NCI-H146 treated with DMSO at 0.1 percent for 48 hours (cell line): ENCODE data around the gene DGKZ.
A peak's percentile ranks its signal among the peaks of the same experiment; 100 is the strongest.
"Not testable (repeated sequence)": the region's sequence is repeated elsewhere in the genome, so short reads cannot be mapped to it uniquely, and the experiment has no call there.

Experiments
- DNase-seq: peaks from one replicate; lab custom pipeline; 2025; ENCODE audit not compliant: unreplicated experiment; lab: John Stamatoyannopoulos, UW

DGKZ gene, protein sequence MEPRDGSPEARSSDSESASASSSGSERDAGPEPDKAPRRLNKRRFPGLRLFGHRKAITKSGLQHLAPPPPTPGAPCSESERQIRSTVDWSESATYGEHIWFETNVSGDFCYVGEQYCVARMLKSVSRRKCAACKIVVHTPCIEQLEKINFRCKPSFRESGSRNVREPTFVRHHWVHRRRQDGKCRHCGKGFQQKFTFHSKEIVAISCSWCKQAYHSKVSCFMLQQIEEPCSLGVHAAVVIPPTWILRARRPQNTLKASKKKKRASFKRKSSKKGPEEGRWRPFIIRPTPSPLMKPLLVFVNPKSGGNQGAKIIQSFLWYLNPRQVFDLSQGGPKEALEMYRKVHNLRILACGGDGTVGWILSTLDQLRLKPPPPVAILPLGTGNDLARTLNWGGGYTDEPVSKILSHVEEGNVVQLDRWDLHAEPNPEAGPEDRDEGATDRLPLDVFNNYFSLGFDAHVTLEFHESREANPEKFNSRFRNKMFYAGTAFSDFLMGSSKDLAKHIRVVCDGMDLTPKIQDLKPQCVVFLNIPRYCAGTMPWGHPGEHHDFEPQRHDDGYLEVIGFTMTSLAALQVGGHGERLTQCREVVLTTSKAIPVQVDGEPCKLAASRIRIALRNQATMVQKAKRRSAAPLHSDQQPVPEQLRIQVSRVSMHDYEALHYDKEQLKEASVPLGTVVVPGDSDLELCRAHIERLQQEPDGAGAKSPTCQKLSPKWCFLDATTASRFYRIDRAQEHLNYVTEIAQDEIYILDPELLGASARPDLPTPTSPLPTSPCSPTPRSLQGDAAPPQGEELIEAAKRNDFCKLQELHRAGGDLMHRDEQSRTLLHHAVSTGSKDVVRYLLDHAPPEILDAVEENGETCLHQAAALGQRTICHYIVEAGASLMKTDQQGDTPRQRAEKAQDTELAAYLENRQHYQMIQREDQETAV

GRCh38 chr11:46346886-46347636, at the start of gene DGKZ:
TSS of gene DGKZ (plus strand) at chr11:46347463. CDS start at chr11:46347660, 197 bp downstream.
- peak; percentile 35 for DNase-seq

DNA sequence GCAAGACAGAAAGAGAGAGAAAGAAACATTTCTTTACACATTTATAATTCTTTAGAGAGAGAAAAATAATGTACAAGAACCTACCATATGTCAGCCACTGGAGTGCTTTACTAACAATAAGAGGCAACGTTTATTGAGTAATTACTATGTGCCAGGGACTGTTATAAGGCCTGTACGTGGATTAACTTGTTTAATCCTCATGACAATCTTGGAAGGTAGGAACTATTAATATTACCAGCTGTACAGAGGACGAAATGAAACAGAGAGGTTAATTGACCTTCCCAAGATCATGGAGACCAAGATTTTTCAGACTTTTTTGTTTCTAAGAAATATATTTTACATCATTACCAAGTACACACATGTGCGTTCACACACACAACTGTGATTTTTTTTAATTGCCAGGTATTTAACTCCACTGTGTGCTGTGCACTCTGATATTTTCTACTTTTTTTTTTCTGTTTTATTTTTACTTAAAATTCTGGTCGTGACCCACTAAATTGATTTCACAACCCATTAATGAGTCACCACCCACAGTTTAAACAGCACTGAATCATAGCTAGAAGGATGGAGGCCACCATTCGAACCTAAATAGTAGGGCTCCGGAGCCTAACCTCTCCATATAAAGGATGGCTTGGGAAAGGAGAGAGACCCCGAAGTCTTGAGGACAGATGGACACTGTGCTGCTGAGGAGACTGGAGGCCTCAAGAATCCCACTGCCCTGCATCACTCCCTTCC, 48.4 kb upstream of the DGKZ start:
- DNase-seq, result no peak

- DNase-seq, result no peak
These were observed 47.8 kb upstream of the DGKZ start for GRCh38 chr11:46299451-46299961.

- DNase-seq, result no peak
These were observed 47.0 kb upstream of the DGKZ start for GRCh38 chr11:46300270-46300669.

DNA sequence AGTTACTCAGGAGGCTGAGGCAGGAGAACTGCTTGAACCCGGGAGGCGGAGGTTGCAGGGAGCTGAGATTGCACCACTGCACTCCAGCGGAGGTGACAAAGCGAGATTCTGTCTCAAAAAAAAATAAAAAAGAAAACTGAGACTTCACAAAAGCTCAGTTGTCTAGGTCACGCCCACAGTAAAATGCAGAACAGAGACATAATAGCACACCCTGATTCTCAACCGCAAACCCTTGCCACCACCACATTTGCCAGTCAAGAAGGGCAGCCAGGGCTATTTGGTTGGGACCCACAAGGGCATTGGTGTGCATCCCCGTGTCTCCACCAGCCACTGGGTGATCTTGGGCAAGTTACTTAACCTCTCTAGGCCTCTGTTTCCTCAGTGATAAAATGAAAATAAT, 44.4 kb upstream of the DGKZ start:
- no peak for DNase-seq

GRCh38 chr11:46304036-46304435, 43.2 kb upstream of the DGKZ start:
- not testable (repeated sequence) for DNase-seq

GRCh38 chr11:46304605-46305179, 42.6 kb upstream of the DGKZ start:
- no peak for DNase-seq

DNA sequence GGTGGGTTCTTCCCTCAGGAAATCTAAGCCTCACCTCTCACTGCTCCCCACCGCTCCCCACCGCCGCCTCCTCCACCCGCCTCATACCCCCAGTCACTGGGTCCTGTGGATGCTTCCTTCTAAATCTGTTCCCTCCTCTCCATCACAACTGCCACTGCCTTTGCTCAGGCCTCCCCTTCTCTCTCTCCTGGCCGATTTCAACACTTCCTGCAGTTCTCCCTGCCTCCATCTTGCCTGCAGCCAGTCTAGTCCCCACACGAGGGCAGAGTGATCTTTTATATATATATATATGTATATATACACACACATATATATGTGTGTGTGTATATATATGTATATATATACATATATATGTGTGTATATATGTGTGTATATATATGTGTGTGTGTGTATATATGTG, 42.0 kb upstream of the DGKZ start:
- no peak for DNase-seq

- DNase-seq, result no peak
These were observed 40.9 kb upstream of the DGKZ start for GRCh38 chr11:46306296-46306853.

GRCh38 chr11:46307369-46307768, 39.9 kb upstream of the DGKZ start:
- no peak for DNase-seq

DNA sequence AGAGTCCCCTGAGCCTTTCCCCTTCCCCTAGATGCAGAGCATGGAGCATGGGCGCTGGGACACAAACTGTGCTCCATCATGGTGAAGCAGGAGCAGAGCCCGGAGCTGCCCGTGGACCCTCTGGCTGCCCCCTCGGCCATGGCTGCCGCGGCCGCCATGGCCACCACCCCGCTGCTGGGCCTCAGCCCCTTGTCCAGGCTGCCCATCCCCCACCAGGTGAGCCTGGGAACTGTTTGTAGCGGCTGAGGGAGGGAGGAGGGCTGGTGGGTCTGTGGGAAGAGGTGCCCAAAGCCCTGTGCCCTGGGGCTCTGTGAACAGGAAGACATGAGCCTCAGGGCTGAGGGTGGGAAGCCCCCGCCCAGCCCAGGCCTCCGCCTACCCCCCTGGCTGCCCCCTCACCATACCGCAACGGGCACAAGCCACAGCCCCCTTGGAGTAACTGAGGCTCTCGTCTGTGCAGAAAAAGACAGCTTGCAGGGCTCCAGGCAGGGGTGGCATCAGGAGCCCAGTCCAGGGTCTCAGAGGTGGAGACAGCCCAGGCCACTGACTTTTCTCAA, 39.4 kb upstream of the DGKZ start:
- DNase-seq, result no peak

DNA sequence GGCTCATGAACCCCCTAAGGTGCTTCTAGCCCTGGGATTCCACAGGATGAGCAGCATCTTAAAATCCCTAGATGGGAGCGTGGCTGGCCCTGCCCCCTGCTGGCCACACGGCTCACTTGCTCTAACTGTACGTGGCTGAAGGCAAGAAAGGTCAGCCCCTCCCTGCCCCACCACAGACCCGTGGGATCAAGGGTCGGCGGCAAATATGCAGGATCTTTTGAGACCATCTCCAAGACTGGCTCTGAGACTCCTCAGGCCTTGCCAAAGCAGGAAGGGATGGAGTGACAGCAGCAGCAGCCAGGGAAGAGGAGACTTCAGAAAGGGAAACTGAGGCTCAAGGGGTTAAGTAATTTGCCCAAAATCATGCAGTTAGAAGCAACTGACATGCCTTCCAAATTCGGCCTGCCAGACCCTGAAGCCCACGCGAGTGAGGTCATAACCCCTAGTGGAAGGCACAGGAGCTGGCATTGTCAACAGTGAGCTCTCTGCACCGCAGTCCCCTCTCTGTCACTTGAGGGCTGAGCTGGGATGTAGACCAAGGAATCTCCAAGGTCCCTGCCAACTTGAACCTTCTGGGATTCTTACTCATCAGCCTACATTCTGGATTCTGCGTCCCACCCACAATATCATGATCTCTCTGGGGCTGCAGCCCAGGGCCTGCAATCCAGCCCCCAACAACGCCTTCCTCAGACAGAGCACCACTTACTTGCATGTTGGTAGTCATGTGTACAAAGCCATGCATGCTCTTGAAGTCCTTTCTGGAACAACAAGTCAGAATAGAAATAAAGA, 38.4 kb upstream of the DGKZ start:
- peak; percentile 48 for DNase-seq

DNA sequence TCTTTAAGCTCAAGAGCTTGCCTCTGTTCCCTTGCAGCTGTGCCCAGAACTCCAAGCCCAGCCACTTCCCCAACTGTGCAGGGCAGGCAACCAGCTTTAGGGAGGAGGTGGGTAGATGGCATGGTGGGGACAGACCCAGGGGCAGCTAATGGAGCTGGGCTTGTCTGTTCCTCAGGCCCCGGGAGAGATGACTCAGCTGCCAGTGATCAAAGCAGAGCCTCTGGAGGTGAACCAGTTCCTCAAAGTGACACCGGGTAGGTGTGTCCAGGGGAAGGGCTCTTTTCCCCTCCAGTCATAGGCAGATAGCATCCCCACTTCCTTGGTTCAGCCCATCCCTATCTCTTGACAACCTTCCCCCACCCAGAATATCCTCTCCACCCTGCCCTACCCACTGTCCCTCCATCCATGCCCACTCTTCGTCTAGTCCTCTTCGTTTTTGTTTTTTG, 37.4 kb upstream of the DGKZ start:
- no peak for DNase-seq

DNA sequence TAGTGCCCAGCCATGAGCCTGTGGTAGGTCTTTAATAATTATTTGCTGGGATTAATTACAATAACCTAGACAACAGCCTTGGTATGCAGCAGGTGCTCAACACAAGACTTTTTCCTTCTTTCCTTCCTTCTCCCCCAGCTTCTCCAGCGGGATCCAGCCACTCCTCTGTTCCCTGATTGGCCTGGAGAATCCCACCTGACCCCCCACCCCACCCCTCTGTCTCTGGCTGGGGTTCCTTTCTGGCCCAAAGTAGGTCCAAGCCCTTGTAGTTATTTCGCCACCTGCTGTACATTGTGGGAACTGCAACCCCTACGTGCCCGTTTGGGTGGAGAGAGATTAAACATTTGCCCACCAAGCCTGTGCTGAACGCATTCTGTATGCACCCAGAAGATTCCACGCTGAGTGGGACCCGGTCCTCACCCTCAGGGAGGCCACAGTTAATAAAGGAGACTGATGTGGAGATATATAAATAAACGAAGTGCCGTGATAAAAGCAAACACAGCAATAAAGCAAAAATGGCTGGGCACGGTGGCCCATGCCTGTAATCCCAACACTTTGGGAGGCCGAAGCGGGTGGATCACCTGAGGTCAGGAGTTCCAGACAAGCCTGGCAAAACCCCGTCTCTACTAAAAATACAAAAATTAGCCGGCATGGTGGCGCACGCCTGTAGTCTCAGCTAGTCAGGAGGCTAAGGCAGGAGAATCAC, 32.1 kb upstream of the DGKZ start:
- DNase-seq, result peak; percentile 73

GRCh38 chr11:46315783-46316563, 31.3 kb upstream of the DGKZ start:
- no peak for DNase-seq

DNA sequence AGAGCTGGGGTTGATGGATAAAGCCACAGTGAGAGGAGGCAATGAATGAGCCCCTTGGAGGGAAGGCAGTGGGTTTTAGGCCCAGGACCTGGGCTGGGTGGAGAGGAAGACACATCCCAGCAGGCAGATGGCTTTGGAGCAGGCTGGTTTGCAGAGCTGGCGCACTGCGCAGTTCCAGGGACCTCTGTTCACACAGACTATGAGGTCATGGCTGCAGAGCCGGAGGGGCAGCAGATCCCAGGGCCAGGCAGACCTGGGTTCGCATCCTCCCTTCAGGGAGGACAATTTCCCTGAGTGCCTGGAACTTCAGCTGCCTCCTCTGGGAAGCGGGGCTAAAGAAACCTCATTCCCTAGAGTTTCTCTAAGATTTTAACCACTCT, 28.2 kb upstream of the DGKZ start:
- no peak for DNase-seq

DNA sequence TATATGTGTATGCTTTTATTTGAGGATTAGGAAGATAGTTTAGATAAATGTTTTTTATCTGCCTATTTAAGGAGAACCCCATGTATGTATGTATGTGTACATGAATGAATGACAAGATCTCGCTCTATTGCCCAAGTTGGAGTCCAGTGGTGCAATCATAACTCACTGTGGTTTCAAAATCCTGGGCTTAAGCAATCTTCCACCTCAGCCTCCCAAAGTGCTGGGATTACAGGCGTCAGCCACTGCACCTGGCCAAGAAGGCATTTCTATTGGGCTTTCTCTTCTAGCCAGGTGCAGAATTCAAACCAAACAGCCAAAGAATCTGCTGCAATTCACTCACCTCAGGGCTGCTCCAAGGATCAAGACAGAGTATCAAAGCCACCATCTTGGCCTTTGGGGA, 25.5 kb upstream of the DGKZ start:
- no peak for DNase-seq
